Stomach (tissue), 4 donors: ENCODE data around the gene KANSL1.

ENCODE experiments used
- EP300 ChIP-seq: sonication (generic); formaldehyde crosslinking; IDR thresholded peaks from one replicate; pipeline ENCODE4 v1.6.1; 2017; ENCODE audit warnings: antibody characterized with exemption
- TF ChIP-seq, protein P1 (sequence below), 7 experiments: fragments of 450-650 bp in 4 of 7; fragments of 200-600 bp in 3 of 7; sonication (generic) in 3 of 7; IDR thresholded peaks; one replicate each; pipeline ENCODE4 v1.5.1; 2016 to 2019; ENCODE audit warnings: antibody characterized with exemption in 7 of 7, control low read depth in 2 of 7, mild to moderate bottlenecking in 1 of 7

DNA sequence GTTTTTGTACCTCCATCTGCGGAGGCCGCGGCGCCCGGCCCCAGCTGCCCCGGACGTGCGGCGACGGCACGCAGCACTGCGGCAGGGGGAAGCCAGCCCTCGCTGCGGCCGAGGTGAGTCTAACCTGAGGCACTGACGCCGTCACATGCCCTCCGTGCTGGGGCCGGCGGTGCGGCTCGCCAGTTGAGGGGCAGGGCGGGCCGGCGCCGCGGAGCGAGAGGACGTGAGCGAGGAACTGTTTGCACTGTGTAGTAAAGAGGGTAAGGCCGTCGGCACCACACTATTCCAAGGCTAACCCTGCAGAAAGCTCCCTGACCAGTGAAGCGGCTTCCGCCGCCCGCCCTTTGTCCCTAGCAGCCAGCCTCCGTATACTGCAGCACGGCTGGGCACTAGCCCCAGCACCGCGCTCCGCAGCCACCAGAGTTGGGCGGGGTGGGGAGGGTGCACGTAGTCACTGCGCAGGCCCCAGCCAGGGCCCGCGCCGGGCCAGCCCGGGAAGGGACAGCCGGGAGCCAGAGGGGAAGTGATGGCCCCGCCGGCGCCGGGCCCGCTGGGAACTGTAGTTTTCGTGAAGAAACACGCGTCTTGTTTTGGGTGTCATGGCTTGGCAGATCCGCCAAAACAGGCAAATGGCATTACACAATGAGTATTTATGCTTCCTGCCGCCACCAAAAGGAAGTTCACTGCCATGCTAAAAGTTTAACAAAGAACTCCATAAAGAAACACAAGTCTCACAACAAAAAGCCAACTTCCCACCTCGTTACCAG, 580 bp upstream of the KANSL1 start:
- no peak for TF ChIP-seq EP300
- TF ChIP-seq, protein P1, sequence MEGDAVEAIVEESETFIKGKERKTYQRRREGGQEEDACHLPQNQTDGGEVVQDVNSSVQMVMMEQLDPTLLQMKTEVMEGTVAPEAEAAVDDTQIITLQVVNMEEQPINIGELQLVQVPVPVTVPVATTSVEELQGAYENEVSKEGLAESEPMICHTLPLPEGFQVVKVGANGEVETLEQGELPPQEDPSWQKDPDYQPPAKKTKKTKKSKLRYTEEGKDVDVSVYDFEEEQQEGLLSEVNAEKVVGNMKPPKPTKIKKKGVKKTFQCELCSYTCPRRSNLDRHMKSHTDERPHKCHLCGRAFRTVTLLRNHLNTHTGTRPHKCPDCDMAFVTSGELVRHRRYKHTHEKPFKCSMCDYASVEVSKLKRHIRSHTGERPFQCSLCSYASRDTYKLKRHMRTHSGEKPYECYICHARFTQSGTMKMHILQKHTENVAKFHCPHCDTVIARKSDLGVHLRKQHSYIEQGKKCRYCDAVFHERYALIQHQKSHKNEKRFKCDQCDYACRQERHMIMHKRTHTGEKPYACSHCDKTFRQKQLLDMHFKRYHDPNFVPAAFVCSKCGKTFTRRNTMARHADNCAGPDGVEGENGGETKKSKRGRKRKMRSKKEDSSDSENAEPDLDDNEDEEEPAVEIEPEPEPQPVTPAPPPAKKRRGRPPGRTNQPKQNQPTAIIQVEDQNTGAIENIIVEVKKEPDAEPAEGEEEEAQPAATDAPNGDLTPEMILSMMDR (IDR thresholded peaks at IDR 0.05): peak in 2 of 7 experiments; percentile 4 to 38
